Muscle layer of colon (tissue), 2 donors: ENCODE data around the gene R3HDM1.
"Not testable (repeated sequence)": the region's sequence is repeated elsewhere in the genome, so short reads cannot be mapped to it uniquely, and the experiment has no call there.

Experiments used
- H3K27ac ChIP-seq: one replicate; pipeline ENCODE4 v1.7.0; 2013; ENCODE audit warnings: low read depth, mild to moderate bottlenecking, low read length, moderate library complexity
- H3K27me3 ChIP-seq, 2 donors: one replicate each; pipeline ENCODE4 v1.7.0; 2013; ENCODE audit warnings: low read length in 2 of 2, mild to moderate bottlenecking in 2 of 2; ENCODE audit not compliant: insufficient read depth in 2 of 2, control insufficient read depth in 1 of 2
- H3K36me3 ChIP-seq: one replicate; pipeline ENCODE4 v1.7.0; 2013; ENCODE audit warnings: mild to moderate bottlenecking, low read length; ENCODE audit not compliant: insufficient read depth
- H3K4me1 ChIP-seq: one replicate; pipeline ENCODE4 v1.7.0; 2013; ENCODE audit warnings: mild to moderate bottlenecking, low read length; ENCODE audit not compliant: insufficient read depth
- H3K4me3 ChIP-seq, 2 donors: one replicate each; pipeline ENCODE4 v1.7.0; 2013; ENCODE audit warnings: low read length in 2 of 2, low read depth in 1 of 2, mild to moderate bottlenecking in 1 of 2, moderate library complexity in 1 of 2
- H3K9ac ChIP-seq: one replicate; pipeline ENCODE4 v1.7.0; 2013; ENCODE audit warnings: low read length
- H3K9me3 ChIP-seq: one replicate; pipeline ENCODE4 v1.7.0; 2013; ENCODE audit warnings: mild to moderate bottlenecking, low read length
- donor health status: abdominal sarcoma.
- donor health status: Adenocarcinoma of cecum.

The R3HDM1 gene

DNA sequence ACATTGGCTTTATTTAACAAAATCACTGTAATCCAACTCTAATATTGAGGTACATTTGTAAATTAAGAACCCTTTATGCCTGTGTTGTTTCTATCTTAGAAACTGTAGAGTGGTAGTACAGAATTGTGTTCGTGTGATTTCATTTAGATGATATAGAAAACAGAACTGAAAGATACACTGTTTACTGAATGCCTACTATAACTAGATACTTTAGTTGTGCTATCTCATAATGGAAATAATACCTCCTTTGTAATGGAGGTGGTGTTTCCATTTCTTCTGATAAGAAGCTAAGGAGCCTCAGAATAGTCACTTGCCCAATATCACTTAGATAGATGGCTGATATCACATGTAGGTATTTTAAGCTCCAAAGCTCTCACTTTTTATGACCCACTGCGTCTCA, 147.8 kb downstream of the R3HDM1 start:
- H3K4me3 ChIP-seq: no peak overlapping the region

DNA sequence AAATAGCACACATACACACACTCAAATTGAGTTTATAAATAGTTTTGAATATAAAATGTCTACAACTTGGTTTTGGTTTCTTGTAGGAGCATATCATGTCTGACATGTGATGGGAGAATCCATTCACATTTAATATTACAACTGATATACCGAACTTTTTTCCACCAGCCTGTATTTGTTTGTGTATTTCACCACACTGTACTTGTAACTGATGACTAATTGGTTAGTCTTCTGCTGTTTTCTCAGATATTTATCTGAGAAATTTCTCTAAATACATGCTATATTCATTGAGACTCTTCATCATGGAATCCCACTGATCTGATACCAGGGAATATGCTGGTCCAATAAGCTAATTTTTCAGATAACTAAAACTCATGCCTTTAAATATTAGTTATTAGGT, 154.1 kb downstream of the R3HDM1 start:
- Histone ChIP-seq H3K9me3 (no peaks in the 10 kb centered on the region), H3K9ac (no peak overlapping the region), H3K4me3 (no peak overlapping the region), H3K36me3 (no peaks in the 10 kb centered on the region), H3K4me1 (no peaks in the 10 kb centered on the region), H3K27ac (no peak overlapping the region), H3K27me3 (no peaks in the 10 kb centered on the region)

More for the DNA sequence above, 147.8 kb downstream of the R3HDM1 start:
- Histone ChIP-seq H3K9ac (no peak overlapping the region), H3K27me3 (no peaks in the 10 kb centered on the region), H3K9me3 (no peaks in the 10 kb centered on the region), H3K36me3 (peaks cover 13% of the 10 kb centered on the region), H3K4me1 (no peaks in the 10 kb centered on the region), H3K27ac (no peak overlapping the region)

DNA sequence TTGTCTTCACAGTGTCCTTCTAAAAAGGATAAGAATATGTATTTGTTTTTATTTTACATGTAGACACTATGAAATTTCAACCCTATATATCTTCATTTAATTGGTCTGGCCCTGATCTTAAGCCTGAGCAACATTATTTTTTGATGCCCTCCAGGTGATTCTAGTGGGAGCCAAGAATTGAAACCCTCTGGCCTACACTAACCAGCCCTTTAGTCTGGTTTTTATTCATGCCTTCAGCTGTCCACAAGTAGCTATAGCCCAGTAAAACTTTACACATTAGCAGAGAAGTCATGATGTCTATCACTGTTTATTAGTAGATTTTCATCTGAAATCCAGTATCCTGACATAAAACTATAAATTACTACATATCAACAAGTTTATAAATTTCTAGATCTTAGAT, 157.7 kb downstream of the R3HDM1 start:
- no peak overlapping the region for H3K27ac ChIP-seq
- no peaks in the 10 kb centered on the region for H3K4me1 ChIP-seq
- H3K4me3 ChIP-seq: no peak overlapping the region
- no peaks in the 10 kb centered on the region for H3K9me3 ChIP-seq
- no peak overlapping the region for H3K9ac ChIP-seq
- no peaks in the 10 kb centered on the region for H3K27me3 ChIP-seq
- no peaks in the 10 kb centered on the region for H3K36me3 ChIP-seq

DNA sequence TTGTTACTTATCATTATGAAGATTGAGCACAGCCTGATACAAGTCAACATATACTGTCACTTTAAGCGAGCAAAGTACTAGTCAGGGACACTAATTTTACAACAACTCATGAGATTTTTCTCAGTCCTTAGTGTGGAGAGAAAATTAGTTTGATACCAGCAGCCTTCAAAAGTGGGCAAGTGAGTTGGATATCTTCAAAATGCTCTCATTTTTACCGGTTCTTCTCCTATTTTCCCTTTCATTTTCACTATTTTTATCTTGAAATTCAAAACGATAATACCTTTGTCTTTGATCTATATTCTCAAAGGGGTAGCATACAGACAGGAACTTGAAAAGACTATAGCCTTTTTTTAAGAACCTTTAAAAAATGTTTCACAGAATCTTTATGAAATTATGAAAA, 158.4 kb downstream of the R3HDM1 start:
- Histone ChIP-seq H3K4me3 (no peak overlapping the region), H3K27me3 (no peaks in the 10 kb centered on the region), H3K9me3 (no peaks in the 10 kb centered on the region), H3K27ac (no peak overlapping the region), H3K4me1 (no peaks in the 10 kb centered on the region), H3K36me3 (no peaks in the 10 kb centered on the region), H3K9ac (no peak overlapping the region)

DNA sequence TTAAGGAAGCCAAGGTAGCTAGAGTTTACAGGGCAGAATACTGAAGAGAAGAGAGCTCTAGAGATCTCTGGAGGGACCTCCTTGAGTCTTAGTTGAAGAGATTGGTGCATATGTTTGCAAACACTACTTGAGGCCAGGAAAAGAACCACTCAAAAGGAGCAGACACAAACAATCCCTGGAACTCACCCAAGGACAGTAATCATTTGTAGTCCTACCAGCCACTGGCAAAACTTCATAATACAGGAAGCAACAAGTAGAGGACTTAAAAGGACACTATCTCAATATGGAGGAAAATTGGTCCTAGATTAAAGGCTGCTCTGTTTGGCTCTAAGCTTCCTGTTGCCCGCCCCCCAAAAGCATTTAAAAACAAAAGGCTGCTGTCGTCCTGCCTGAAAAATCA, 163.4 kb downstream of the R3HDM1 start:
- H3K4me3 ChIP-seq: no peak overlapping the region
- no peak overlapping the region for H3K9ac ChIP-seq
- H3K9me3 ChIP-seq: no peaks in the 10 kb centered on the region
- no peak overlapping the region for H3K27ac ChIP-seq
- no peaks in the 10 kb centered on the region for H3K36me3 ChIP-seq
- H3K27me3 ChIP-seq: no peaks in the 10 kb centered on the region
- no peaks in the 10 kb centered on the region for H3K4me1 ChIP-seq

DNA sequence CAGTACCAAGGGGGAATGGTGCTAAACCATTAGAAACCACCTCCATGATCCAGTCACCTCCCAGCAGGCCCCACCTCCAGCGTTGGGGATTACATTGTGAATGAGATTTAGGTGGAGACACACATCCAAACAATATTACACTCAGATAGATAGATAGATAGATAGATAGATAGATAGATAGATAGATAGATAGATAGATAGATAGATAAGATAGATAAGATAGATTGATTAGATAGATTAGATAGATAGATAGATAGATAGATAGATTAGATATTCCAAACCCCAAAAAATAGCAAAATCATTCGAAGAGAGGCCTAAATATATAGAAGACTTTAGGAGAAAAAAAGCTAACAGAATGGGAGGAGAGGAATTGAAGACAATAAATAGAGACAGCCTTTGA, 167.6 kb downstream of the R3HDM1 start:
- Histone ChIP-seq H3K4me1 (no peaks in the 10 kb centered on the region), H3K9me3 (no peaks in the 10 kb centered on the region), H3K36me3 (no peaks in the 10 kb centered on the region), H3K9ac (no peak overlapping the region), H3K27me3 (no peaks in the 10 kb centered on the region), H3K4me3 (no peak overlapping the region), H3K27ac (no peak overlapping the region)

DNA sequence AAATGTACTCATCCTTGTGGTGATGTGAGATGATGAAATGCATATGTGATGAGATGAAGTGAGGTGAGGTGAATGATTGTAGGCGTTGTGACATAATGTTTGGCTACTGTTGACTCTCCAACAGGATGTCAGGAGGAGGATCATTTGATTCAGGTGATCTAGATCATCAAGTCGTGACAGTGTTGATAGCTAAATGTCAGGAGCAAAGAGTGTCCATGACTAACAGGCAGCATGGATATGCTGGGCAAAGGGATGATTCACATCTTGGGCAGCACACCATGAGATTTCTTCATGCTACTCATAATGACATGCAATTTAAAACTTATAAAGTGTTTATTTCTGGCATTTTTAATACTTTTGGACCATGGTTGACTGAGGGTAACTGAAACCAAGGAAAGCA, 170.2 kb downstream of the R3HDM1 start:
- Histone ChIP-seq H3K4me1 (no peaks in the 10 kb centered on the region), H3K9me3 (no peaks in the 10 kb centered on the region), H3K9ac (no peak overlapping the region), H3K4me3 (no peak overlapping the region), H3K27ac (no peak overlapping the region), H3K27me3 (no peaks in the 10 kb centered on the region), H3K36me3 (no peaks in the 10 kb centered on the region)

DNA sequence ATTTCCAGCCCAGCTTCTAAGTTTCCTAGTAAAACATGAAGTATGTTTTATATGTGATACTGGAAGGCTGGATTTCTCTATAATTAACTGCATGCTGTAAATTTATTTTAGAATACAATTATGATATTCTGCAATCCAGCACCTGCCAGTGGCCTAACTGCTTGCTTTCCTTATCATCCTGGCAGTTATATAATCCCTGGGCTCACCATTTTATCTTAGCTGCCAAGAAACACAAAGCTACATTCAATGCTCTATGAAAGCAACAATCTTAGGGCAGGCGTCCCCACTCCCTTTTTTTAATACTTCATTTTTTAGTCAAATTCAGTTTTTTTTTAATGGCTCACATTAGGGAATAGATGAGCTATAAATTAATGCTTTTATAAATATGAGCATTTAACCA, 172.0 kb downstream of the R3HDM1 start:
- Histone ChIP-seq H3K4me3 (no peak overlapping the region), H3K9ac (no peak overlapping the region), H3K27ac (no peak overlapping the region), H3K4me1 (no peaks in the 10 kb centered on the region), H3K9me3 (no peaks in the 10 kb centered on the region), H3K36me3 (no peaks in the 10 kb centered on the region), H3K27me3 (no peaks in the 10 kb centered on the region)

DNA sequence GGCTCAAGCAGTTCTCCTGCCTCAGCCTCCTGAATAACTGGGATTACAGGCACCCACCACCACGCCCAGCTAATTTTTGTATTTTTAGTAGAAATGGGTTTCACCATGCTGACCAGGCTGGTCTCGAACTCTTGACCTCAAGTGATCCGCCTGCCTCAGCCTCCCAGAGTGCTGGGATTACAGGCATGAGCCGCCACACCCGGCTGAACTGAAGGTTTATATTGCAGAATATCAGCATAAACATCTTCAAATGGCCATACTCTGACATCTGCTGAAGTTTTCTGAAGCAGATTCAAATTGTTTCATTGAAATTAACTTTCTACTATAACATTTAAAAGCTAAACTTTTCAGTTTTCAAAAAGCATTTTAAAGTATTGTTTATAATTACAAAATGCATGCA, 172.8 kb downstream of the R3HDM1 start:
- not testable (repeated sequence) for H3K9me3 ChIP-seq, H3K36me3 ChIP-seq, H3K9ac ChIP-seq, H3K27me3 ChIP-seq, H3K4me1 ChIP-seq, H3K27ac ChIP-seq, H3K4me3 ChIP-seq

DNA sequence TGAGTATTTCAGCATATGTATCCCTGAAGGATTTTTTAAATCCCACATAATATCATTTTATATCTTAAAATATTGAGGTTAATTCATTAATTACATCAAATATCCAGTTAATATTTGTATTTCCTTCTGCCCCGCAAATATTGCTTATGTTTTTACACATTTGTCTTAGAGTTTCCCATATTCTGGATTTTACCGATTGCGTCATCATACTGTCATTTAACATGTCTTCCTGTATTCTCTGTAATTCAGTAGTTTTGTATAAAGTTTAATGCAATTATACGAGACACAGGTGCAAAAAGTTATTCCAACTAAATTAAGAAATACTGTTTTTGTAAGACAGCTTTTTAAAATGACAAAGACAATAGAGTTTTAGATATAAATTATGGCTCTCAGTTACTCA, 176.9 kb downstream of the R3HDM1 start:
- no peak overlapping the region for H3K4me3 ChIP-seq
- no peaks in the 10 kb centered on the region for H3K9me3 ChIP-seq
- no peaks in the 10 kb centered on the region for H3K36me3 ChIP-seq
- no peaks in the 10 kb centered on the region for H3K27me3 ChIP-seq
- no peak overlapping the region for H3K9ac ChIP-seq
- no peak overlapping the region for H3K27ac ChIP-seq
- H3K4me1 ChIP-seq: no peaks in the 10 kb centered on the region

DNA sequence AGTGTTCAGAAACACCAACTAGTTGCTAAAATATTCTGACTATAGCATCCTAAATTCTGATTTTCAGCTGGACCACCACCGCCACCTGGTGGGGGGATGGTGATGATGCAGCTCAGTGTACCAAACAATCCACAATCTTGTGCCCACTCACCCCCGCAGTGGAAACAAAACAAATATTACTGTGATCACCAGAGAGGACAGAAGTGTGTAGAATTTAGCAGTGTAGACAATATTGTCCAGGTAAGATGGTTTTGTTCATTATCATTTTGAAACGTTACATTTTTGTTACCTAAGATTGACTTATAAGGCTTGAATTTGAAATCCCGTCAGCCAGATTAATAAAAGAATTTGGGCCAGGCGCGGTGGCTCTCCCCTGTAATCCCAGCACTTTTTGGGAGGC, 178.7 kb downstream of the R3HDM1 start:
- Histone ChIP-seq H3K36me3 (no peaks in the 10 kb centered on the region), H3K9me3 (no peaks in the 10 kb centered on the region), H3K27ac (no peak overlapping the region), H3K4me1 (no peaks in the 10 kb centered on the region), H3K27me3 (no peaks in the 10 kb centered on the region), H3K9ac (no peak overlapping the region), H3K4me3 (no peak overlapping the region)

DNA sequence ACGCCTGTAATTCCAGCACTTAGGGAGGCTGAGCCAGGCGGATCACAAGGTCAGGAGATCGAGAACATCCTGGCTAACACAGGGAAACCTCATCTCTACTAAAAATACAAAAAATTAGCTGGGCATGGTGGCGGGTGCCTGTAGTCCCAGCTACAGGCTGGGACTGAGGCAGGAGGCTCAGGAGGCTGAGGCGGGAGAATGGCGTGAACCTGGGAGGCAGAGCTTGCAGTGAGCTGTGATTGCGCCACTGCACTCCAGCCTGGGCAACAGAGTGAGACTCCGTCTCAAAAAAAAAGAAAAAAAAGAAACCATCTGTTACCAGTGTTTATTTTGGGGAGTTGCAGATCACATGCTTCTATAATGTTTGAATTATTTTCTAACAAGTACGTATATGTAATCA, 183.8 kb downstream of the R3HDM1 start:
- not testable (repeated sequence) for H3K27me3 ChIP-seq, H3K36me3 ChIP-seq, H3K4me1 ChIP-seq, H3K9me3 ChIP-seq, H3K4me3 ChIP-seq, H3K27ac ChIP-seq, H3K9ac ChIP-seq
